GM10266 (cell line): ENCODE data around the gene RMP24.
A peak's percentile ranks its signal among the peaks of the same experiment; 100 is the strongest.

ENCODE experiments used
- DNase-seq: peaks from one replicate; pipeline ENCODE4 v3.0.0; 2012; ENCODE audit errors: extremely low spot score
- CTCF ChIP-seq: IDR thresholded peaks from 2 replicates; pipeline ENCODE4 v1.5.1; 2012; ENCODE audit warnings: mild to moderate bottlenecking, low read depth; ENCODE audit not compliant: control insufficient read depth, insufficient read depth; ENCODE audit errors: missing control alignments

Gene RMP24

GRCh38 chr18:35948080-35948479 is 24.4 kb upstream of the RMP24 start:
- DNase-seq = no peak
- no peak for TF ChIP-seq CTCF

- no peak for TF ChIP-seq CTCF
- DNase-seq = no peak
These were observed 23.4 kb upstream of the RMP24 start for GRCh38 chr18:35949090-35949489.

GRCh38 chr18:35949903-35950627 is 22.4 kb upstream of the RMP24 start:
- peak; percentile 91 for TF ChIP-seq CTCF
- DNase-seq = peak; percentile 62

- no peak for TF ChIP-seq CTCF
- no peak for DNase-seq
These were observed 21.9 kb upstream of the RMP24 start for GRCh38 chr18:35950628-35950982.

- no peak for DNase-seq
- TF ChIP-seq CTCF = no peak
These were observed 18.8 kb upstream of the RMP24 start for GRCh38 chr18:35953688-35954087.

GRCh38 chr18:35956226-35956625 is 16.3 kb upstream of the RMP24 start:
- TF ChIP-seq CTCF = no peak
- no peak for DNase-seq

- no peak for DNase-seq
- TF ChIP-seq CTCF = no peak
These were observed 10.2 kb upstream of the RMP24 start for GRCh38 chr18:35962320-35962719.
